ENCODE measurements around the gene TRNT1. TPM values are rescaled to one million over a fixed set of nuclear protein-coding genes. Genes with fewer than 3 reads are reported as not detected.

The TRNT1 gene
- total RNA-seq, 1 donor from 2014 or later = 16.4 TPM

DNA sequence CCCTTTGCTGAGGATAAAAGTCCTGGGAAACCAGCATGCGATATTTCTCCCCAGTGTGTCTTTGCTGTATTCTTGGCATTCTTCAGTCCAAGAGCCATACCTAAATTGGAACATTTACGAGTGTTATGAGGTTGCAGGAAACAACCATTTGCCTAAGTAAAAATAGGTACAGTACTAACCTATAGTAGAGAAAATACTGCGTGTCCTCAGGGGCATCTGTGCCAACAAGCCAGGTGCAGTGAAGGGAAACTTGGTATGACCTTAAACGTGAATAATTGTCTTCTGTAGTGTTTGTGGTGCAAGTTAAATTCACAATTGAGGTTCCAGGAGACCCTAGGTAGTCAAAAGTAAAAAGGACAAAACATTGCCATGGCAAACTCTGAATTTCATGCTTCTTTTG lies 28.8 kb upstream of the TRNT1 start:
- Histone ChIP-seq H3K4me1 (no peaks in the 10 kb centered on the region), H3K27ac (no peak overlapping the region), H3K36me3 (no peaks in the 10 kb centered on the region), H3K27me3 (no peaks in the 10 kb centered on the region), H3K4me3 (no peak overlapping the region), H3K9me3 (no peaks in the 10 kb centered on the region)
- intact Hi-C loops (cut with DNase I) = no loop called here
- TF ChIP-seq, protein P1, sequence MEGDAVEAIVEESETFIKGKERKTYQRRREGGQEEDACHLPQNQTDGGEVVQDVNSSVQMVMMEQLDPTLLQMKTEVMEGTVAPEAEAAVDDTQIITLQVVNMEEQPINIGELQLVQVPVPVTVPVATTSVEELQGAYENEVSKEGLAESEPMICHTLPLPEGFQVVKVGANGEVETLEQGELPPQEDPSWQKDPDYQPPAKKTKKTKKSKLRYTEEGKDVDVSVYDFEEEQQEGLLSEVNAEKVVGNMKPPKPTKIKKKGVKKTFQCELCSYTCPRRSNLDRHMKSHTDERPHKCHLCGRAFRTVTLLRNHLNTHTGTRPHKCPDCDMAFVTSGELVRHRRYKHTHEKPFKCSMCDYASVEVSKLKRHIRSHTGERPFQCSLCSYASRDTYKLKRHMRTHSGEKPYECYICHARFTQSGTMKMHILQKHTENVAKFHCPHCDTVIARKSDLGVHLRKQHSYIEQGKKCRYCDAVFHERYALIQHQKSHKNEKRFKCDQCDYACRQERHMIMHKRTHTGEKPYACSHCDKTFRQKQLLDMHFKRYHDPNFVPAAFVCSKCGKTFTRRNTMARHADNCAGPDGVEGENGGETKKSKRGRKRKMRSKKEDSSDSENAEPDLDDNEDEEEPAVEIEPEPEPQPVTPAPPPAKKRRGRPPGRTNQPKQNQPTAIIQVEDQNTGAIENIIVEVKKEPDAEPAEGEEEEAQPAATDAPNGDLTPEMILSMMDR (IDR thresholded peaks at IDR 0.05) = no peak
- no peak for DNase-seq (ENCODE audit: low spot score in 2 of 2)

DNA sequence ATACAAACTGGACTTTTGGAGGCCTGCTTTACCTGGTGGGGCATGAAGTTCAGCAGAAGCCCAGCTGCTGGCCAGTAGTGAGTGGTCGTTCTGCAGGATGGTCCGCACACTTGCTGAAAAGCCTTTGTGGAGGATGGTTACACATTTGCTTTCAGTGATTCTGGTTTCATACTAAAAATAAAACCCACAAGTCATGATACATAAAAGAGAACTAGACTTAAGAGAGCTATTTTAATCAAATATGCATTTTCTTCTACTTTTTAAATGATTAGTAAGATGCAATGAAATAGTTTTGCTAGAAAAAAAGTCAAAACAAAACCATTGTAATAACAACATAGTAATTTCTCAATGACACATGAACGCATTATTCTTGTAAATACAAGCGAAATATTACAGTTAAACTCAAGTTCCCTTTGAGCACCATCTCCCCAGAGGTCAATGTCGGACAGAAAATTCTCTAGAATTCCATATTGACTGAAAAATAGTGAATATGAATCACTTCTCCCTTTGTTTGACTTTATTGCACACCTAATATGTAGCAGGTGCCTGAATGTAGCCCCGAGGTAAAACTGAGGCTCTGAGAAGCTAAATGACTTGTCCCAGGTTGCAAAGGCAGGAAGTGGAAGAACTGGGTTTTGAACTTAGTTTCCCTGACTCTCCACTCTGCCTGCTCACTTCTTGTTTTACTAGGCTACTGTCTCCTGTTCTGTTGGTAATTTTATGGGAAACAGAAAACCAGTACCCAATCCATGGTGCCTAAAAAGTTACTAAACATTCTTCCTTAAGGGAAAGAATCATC lies 24.9 kb upstream of the TRNT1 start:
- H3K4me3 ChIP-seq = no peak overlapping the region
- intact Hi-C loops (cut with DNase I) = no loop called here
- no peak overlapping the region for H3K27ac ChIP-seq
- no peaks in the 10 kb centered on the region for H3K9me3 ChIP-seq
- no peaks in the 10 kb centered on the region for H3K27me3 ChIP-seq
- DNase-seq (ENCODE audit: low spot score in 2 of 2) = no peak
- H3K36me3 ChIP-seq = no peaks in the 10 kb centered on the region
- TF ChIP-seq, protein P1 (IDR thresholded peaks at IDR 0.05) = no peak
- no peaks in the 10 kb centered on the region for H3K4me1 ChIP-seq

DNA sequence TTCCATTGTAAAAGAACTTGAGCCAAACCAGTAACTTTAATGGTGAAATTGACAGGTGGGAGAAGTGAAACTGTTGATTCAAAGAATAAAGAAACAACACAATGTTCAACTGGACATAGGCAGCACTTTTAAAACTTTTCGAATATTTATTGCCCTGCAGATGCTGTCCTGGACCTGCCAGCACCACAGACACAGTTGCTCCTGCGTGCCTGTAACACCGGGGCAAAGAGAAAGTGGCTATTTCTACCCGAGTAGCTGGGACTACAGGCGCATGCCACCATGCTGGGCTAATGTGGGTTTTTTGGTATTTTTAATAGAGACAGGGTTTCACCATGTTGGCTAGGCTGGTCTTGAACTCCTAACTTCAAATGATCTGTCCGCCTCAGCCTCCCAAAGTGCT lies 24.0 kb upstream of the TRNT1 start:
- intact Hi-C loops (cut with DNase I) = no loop called here
- no peak overlapping the region for H3K4me3 ChIP-seq
- TF ChIP-seq, protein P1 (IDR thresholded peaks at IDR 0.05) = no peak
- no peaks in the 10 kb centered on the region for H3K36me3 ChIP-seq
- DNase-seq (ENCODE audit: low spot score in 2 of 2) = no peak
- H3K27me3 ChIP-seq = no peaks in the 10 kb centered on the region
- H3K27ac ChIP-seq = no peak overlapping the region
- H3K4me1 ChIP-seq = no peaks in the 10 kb centered on the region
- no peaks in the 10 kb centered on the region for H3K9me3 ChIP-seq

DNA sequence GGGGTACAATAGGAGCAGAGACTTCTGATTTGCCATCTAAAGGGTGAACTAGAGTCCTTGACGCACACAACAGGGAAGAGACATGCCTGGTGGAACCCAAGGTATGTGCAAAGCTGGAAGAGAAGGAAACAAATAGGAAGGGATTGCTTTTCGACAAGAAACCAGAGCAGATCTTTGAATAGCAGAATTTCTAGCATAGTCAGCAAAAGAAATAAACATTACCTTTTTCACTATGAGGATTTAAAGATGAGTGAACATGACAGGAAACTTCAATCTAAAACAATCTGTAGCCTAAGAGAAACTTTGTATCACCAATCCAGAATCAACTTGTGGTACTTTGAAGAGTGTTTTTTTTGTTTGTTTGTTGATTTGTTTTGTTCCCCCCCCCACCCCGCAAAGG lies 21.5 kb upstream of the TRNT1 start:
- intact Hi-C loops (cut with DNase I) = no loop called here
- Histone ChIP-seq H3K9me3 (no peaks in the 10 kb centered on the region), H3K27me3 (no peaks in the 10 kb centered on the region), H3K27ac (no peak overlapping the region), H3K4me3 (no peak overlapping the region), H3K36me3 (no peaks in the 10 kb centered on the region), H3K4me1 (no peaks in the 10 kb centered on the region)
- TF ChIP-seq, protein P1 (IDR thresholded peaks at IDR 0.05) = no peak
- DNase-seq (ENCODE audit: low spot score in 2 of 2) = no peak

DNA sequence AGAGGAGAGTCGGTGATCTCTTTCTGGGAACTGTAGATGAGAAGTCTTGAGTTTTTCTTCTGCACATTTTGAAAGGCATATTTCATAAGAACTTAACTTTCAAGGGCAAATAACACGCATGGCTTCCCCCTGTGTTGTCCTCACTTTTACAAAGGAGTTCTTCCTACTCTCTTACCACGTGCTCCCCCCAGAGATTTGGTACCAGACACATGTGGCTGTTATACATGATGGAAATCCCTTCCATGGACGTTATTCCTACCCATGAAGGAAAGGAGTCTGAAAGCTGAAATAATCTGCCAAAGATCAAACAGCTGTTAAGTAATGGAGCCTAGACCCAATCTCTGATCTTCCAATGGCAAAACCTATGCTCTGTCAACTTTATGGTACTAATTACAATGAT lies 20.9 kb upstream of the TRNT1 start:
- no peak for DNase-seq (ENCODE audit: low spot score in 2 of 2)
- no peak overlapping the region for H3K27ac ChIP-seq
- H3K27me3 ChIP-seq = no peaks in the 10 kb centered on the region
- no peaks in the 10 kb centered on the region for H3K9me3 ChIP-seq
- no peak overlapping the region for H3K4me3 ChIP-seq
- TF ChIP-seq, protein P1 (IDR thresholded peaks at IDR 0.05) = no peak
- H3K36me3 ChIP-seq = no peaks in the 10 kb centered on the region
- no peaks in the 10 kb centered on the region for H3K4me1 ChIP-seq
- intact Hi-C loops (cut with DNase I) = no loop called here
